HG03095 (cell line): Measurements from ENCODE around the gene GJA10.

Experiments
- ATAC-seq: cut with Tn5 transposase; IDR thresholded peaks from one replicate; pipeline ENCODE4 v1.9.1; 2021; ENCODE audit warnings: moderate library complexity; ENCODE audit not compliant: unreplicated experiment

The GJA10 gene

GRCh38 chr6:89942601-89943000, 48.3 kb downstream of the GJA10 start:
- no peak for ATAC-seq

DNA sequence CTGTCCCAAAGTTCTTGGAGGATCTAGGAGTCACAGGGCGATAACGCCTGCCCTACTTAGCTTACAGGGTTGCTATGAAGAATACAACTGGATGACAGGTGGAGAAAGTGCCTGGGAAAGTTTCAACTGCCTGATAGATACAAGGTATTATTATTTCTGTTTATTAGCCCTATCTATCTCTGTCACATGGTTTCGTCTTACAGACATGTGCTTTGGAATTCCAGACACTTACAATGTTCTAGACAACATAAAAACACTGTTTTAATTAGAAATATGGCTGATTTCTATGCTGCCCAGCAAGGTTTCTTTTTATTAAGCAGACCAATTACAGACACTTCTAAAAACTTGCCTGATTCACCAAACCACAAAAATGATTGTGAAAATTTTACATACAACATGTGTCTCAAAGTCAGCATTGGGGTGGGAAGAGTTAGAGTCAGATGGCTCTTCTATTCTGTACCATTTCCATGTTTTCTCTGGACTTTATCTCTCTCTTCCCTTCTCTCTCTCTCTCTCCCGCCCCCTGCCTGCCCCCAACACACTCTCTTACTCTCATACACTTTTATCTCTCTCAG, 50.0 kb downstream of the GJA10 start:
- ATAC-seq = no peak

DNA sequence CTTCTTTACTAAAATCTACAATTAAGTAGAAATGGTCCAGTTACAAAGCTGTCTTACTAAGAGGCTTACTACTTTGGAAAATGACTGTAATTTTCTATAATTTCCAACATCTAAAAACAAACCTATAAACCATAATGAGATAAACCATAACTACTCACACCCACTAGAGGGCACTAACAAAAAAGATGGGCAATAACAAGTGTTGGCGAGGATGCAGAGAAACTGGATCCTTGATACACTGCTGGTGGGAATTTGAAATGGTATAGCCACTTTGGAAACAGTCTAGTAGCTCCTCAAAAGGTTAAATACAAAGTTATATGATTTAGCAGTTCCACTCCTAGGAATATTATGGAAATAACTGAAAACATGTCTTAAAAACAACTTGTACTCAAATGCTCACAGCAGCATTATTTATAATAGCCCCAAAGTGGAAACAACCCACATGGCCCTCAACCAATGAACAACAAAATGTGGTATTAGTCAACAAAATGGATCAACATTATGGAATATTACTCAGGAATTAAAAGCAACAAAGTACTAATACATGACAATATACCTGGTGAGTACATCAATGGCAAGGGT, 50.6 kb downstream of the GJA10 start:
- no peak for ATAC-seq
